ENCODE data around the gene MAPKAP1.

The MAPKAP1 gene

GRCh38 chr9:125443367-125443766 lies 263.6 kb downstream of the MAPKAP1 start:
- DNase-seq = no peak

- no peak for DNase-seq
These were observed 264.6 kb downstream of the MAPKAP1 start for GRCh38 chr9:125442452-125442851.

- no peak for DNase-seq
These were observed 266.6 kb downstream of the MAPKAP1 start for GRCh38 chr9:125440411-125440810.

DNA sequence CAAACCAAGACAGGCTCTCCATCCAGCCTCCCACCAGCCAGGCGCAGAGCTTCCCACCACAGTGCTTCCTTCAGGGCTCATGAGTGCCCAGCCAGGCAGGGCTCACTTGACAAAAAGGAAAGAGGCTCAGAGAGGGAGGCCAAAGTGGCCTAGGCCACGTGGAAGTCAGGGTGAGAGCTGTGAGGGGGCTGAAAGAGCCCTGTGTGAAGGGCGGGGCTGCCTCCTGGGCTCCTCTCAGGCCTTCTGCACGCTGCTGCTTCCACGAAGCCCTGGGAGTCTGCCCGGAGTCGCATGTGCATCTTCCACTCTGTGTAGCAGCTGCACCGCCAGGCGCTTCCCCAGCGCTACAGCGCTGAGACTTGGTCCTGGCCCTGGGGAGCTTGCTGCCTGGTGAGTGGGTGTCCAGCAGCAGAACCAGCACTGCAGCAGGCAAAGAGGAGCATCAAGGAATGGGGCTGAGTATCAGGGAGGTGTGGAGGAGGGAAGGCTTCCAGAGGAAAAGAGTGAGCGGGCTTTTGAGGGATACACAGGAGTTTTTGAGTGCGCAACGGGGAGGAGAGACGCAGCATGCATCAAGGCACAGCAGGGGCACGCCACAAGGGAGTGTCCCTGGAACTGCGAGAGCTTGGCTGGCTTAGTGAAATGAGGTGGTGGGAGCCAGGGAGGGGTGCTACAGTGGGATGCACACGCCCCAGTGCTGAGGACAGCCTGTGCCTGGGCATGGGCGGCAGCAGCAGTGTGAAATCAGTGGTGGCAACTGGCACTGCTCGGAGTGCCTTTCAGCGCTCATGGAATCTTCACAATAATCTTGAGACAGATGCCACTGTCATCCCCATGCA lies 267.4 kb downstream of the MAPKAP1 start:
- no peak for DNase-seq

- DNase-seq = no peak
These were observed 268.2 kb downstream of the MAPKAP1 start for GRCh38 chr9:125438506-125439433.

DNA sequence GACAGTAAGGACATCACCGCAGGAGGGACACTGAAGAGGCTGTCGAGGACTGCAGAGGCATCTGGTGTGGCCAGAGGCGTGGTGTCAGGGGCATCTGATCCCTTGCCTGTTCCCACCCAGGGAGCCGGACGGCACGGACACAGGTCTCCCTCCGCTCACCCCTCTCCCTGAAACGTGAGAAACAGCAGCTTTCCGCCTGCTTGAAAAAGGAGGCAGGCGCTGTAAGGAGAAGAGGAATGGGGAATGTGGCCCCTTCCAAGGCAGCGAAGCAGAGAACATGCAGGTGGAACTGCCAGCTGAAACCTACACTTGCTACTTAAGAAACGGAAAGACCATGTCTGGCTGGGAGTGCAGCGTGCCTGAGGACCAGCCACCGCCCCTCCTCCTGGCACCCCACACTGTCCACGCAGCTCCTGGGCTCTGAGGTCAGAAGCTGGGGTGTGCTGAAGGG lies 269.2 kb downstream of the MAPKAP1 start:
- no peak for DNase-seq

- no peak for DNase-seq
These were observed 270.2 kb downstream of the MAPKAP1 start for GRCh38 chr9:125436613-125437443.

DNA sequence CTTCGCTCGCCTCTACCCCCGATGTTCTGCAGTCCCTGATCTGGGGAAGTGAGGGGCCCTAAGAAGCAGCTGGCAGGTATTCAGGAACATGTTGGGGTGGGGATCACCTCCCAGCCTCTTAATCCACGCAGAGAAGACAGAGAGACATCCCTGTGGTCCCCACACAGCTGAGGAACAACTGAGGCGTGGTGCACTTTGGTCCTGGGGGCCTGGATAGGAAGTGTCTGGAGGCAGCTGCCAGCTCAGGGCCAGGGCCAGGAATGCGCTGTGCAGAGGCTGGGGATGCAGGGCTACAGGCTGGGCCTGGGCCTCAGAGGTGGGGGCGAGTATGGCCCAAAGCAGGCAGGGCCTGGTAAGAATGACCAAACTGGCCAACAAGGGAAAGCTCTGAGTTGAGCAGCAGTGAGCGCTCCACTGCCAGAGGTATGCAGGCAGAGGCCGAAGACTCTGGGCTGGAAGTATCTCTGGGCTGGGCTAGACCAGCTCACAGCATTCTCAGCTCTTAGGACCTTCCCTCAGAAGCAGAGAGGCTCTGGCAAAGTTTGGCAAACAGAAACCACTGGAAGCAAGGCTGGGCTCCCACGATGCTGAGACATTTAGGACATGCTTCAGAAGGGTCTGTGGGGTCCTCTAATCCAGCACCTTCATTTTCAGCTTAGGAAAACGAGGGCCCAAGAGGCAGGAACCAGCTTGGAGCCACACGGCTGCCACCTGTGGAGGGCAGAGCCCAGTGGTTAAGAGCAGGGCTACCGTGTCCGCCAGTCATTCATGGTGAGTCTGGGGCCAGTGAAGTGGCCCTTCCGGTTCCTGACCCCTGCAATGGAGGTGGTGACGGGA lies 271.0 kb downstream of the MAPKAP1 start:
- DNase-seq = no peak

DNA sequence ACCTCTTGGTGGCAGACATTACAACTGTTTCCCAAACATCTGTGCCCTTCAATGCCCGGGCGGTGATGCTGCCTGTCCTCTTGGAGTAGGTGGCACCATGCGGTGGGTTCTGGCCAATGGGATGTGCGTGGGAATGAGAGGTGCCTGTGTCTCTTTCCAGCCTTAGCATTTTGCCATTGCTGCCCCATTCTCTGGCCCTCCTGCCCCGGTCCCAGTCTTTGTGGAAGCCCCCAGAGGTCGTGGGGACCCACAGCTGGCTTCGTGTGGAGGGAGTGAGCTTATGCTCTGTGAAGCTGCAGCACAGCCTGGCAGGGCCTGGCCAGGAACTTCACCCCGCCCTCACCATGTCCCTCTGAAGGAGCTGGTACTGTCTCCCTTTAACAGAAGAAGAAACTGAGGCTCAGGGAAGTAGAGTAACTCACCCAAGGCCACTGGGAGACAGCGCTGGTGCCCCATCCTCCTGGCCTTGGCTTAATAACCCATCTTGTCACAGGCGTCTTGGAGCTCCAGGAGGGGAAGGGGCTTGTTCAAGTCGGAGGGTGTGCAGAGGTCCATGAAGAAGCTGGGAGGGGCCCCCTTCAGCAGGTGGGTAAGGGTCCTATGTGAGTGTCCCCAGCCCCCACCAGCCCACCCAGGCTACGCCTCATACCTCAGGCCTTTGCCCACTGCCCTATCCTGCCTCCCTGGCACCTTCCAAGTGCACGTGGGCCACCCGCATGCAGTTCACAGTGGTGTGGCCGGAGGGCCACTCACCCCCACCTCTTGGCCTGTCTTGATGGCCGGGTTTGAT lies 271.8 kb downstream of the MAPKAP1 start:
- no peak for DNase-seq

GRCh38 chr9:125433461-125434011 lies 273.5 kb downstream of the MAPKAP1 start:
- no peak for DNase-seq

DNA sequence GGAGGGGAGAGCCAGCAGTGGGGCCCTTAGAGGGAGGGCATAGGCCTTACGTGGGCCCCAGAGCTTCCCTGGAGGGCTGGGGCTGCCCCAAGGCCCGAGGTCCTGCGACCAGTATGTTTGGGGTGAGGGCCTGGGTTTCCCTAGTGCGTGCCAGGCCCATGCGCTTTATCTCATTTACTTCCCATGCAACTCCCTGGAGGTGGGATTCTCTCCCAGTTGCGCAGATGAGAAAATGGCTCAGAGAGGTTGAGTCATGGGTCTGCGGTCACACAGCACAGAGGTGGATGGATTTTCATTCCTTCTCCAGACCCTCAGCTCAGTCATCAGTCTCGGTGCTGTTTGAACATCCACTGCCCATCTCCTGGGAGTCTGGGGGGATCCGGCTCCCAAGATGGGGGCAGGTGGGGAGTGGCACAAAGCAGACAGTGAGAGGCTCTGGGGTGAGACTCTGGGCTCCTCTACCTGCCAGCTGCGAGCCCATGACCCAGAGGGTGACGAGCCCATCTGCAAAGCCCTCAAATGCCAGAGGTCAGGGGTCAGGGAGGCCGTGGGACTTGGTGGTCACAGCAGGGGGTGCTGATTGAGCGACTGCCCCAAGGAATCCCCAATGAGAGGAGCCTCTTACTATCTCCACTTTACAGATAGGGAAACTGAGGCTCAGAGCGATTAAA lies 274.2 kb downstream of the MAPKAP1 start:
- no peak for DNase-seq

GRCh38 chr9:125431741-125432271 lies 275.2 kb downstream of the MAPKAP1 start:
- DNase-seq = no peak

- DNase-seq = no peak
These were observed 276.0 kb downstream of the MAPKAP1 start for GRCh38 chr9:125431012-125431305.

DNA sequence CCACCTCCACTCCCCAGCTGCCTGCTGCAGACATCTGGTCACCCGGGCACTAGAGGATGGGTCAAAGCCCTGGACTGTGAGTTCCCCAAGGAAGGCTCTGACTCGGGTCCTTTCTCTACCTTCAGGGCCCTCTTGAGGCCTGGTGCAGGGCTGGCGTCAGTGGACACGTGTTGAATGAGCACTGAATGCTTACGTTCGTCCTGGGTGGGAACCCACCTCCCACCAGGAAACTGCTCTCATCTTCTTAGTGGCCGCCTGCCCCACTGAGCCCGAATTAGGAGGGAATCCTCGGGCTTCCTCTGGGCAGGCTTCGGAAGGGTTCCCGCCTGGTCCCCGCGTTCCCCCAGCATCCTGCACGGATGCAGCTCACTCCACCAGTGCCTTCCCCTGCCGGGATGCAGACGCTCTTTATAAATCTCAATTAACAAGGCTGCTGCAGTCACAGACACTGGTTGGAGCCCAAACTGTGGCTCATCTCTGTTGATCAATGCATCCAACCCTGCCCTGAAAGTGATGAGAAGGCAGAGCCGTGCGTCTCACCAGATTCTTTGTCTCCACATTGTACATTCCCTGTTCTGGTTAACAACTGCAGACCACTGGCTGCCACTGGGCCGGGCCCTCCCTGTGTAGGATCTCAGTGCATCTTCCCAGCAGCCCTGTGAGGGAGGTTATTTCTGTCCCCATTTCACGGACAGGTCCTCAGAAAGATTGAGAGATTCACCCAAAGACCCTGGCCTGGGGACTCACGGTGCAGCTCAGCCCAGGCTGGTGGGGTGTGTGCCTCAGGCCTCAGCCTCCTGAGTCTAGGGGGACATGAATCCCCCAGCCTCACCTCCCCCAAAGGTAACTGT lies 276.6 kb downstream of the MAPKAP1 start:
- no peak for DNase-seq

DNA sequence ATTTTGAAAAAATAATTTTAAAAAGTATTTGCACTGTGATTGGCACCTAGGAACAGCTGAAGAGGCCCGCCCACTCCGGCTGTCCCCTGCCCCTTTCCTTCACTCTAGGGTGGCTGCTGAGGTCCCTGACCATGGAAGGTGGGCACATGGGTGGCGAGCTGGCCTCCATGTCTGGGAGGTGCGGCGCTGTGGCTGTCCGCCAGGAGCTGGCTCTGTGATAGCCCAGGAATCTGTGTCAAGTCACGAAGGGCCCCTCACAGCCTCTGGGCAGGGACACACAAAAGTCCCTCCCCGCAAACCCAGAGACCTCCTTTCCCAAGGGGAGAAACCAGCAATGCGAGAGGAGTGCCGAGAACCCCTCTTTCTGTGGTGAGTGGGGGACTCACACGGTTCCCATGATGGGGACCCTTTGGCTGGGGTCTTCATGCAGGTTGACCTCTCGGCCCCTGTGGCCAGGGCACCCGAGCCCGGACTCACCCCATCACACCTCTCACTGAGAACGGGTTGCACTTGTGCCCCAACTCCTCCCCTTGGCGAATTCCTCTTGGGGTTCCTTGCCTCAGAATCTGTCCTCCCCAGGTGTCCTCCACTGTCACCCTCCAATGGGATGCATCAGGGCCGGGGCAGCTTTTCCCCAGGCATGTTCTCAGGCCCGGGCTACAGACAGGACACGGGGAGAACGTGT lies 277.4 kb downstream of the MAPKAP1 start:
- no peak for DNase-seq

GRCh38 chr9:125428902-125429467 lies 278.0 kb downstream of the MAPKAP1 start:
- no peak for DNase-seq

DNA sequence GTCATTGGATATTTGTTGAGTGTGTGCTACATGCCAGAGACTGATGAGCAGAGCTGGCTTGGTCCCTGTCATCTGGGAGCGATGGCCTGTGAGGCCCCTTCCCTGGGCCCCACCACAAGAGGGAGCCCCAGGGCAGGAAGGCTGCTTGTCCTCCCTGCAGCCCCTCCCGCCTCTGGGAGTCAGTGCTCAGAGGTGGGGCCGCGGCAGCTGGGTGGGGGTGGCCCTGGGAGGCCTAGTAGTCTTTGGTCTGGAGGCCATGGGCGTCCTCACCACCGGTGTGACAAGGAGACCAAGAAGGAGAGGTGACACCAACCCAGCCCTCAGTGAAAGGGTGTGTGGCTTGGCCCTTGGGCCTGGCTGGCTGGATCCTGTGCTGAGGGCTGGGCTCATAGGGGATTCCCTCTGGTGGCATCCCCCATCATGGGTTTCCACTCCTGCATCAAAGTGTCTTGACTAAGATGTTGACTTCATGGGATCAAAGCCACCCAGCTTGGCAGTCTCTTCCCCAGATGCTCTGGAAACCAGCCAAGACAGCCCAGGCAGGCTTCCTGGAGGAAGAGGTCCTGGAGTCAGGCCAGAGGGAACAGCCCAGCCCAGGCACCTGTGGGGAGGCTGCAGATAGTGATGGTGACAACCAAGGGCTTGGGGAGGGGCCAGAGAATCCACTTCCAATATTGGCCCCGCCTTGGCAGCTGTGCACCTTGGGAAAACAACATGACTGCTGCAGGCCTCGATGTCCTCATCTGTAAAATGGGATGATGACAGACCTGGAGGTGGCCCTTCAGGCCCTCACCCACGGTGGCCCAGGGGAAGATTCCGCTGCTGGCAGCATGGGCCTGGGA lies 278.7 kb downstream of the MAPKAP1 start:
- DNase-seq = peak; percentile 49 to 57

Measured in activated T-cell treated with anti-CD3 and anti-CD28 coated beads, Interleukin-2, amount 50 U/mL, for 48 hours (primary cell).